T47D (cell line): ENCODE measurements around the gene SLC38A10.

Experiments used
- DNase-seq, 2 experiments: peaks; one replicate each; pipeline versions ENCODE4 v3.0.0 to v3.0.0-alpha.2; 2011 to 2012; ENCODE audit warnings: low read depth in 1 of 2, low spot score in 1 of 2
- JUND ChIP-seq: IDR thresholded peaks from 2 replicates; pipeline ENCODE4 v1.6.1; 2012; ENCODE audit warnings: low read depth
- in situ Hi-C: cut with HindIII; loops from 2 replicates; pipeline ENCODE4 v1.10.0; 2016; ENCODE audit warnings: low sequenced_read_pairs, low pct_unique_long_range_greater_than_20kb

Gene SLC38A10

DNA sequence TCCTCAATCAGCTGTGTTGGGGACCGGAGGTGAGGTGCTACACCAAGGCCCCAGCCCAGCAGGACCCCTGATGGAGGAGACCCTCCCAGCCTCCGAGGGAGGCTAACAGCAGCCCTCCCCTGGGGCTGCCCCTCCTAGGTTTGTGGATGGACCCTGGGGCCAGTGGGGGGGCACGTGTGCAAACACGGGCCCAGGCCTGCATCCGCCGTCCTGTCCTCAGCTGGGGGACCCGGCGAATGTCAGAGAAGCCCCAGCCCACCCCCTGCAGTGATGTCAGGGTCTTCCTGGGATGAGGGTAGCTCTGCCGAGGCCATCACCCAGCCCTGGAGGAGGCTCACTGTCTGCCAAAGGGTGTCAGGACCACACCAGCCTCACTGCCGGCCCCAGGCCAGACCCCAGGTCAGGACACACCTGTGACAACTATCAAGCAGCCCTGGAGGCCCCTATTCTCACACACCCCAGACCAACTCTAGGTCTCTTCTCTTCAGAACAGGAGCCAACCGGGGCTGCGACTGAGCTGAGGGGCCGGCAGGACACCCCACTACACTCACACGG is 99.1 kb downstream of the SLC38A10 start:
- no peak for TF ChIP-seq JUND
- no peak for DNase-seq
- in situ Hi-C loops, result no loop called here
